ENCODE data around the gene AK4. TPM values are rescaled to one million over a fixed set of nuclear protein-coding genes. Genes with fewer than 3 reads are reported as not detected.

AK4 gene
- 14.2 and 17.3 TPM in 2 replicates for total RNA-seq

GRCh38 chr1:65148178-65148547 is at the start of gene AK4:
Gene AK4, plus strand, starts transcription at chr1:65148203. Its CDS starts 205 bp downstream, at chr1:65148408.

Other genes starting within 250 kb of the AK4 start
- 391 and 411 TPM in 2 replicates for gene JAK1, start 181.7 kb upstream of the AK4 start, total RNA-seq
- gene DNAJC6, start 161.3 kb downstream of the AK4 start, total RNA-seq, result 3.2 and 4.1 TPM in 2 replicates